ENCODE measurements around the gene CABLES1.

DNA sequence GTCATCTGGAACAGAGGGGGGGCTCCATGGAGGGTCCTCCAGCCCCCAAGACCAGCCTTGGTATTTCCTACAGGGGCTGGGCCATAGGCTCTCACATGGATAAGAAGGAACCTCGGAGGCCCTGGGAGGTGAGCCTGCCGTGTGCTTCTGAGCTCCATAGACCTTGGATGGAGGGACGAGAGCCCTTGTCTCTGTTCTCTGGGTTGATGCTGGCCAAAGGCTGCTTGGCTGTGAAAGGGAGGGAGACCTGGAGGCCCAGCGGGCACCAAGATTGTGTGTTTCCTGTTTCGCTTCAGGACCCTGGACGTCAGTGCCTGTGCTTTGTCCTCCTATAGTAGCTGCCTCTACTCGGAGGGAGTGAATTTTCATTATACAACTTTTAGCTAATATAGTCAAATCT lies 20.8 kb downstream of the CABLES1 start:
- TF ChIP-seq SREBF2 (IDR thresholded peaks at IDR 0.05): no peak
- TF ChIP-seq POLR2AphosphoS2 (conservative IDR thresholded peaks at IDR 0.05; ENCODE audit: low read length): no peak
- TF ChIP-seq POLR2A (IDR thresholded peaks at IDR 0.05; ENCODE audit: low read length): no peak
- TF ChIP-seq CHD2 (IDR thresholded peaks at IDR 0.05; ENCODE audit: low read length, partially characterized antibody): no peak
- no peak for TF ChIP-seq EP300 (IDR thresholded peaks at IDR 0.05)
- TF ChIP-seq CHD4 (IDR thresholded peaks at IDR 0.05; ENCODE audit: borderline replicate concordance): no peak
- no peak for TF ChIP-seq CTCF (IDR thresholded peaks at IDR 0.05)
